ENCODE data around the gene VAMP7.

DNA sequence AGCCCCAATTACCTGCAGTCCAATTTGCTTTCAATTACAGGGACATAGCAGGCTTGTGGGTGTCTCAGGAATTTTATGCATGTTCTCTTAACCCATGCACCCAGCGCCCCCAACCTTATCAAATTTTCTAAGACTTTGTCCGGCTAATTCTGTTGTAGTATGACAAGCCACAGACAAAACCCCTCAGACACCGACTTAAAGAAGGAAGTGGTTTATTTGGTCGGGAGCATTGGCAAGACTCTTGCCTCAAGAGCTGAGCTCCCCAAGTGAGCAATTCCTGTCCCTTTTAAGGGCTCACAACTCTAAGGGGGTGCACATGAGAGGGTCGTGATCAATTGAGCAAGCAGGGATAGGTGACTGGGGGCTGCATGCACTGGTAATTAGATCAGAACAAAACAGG, 87.6 kb downstream of the VAMP7 start:
- TF ChIP-seq, protein P1, sequence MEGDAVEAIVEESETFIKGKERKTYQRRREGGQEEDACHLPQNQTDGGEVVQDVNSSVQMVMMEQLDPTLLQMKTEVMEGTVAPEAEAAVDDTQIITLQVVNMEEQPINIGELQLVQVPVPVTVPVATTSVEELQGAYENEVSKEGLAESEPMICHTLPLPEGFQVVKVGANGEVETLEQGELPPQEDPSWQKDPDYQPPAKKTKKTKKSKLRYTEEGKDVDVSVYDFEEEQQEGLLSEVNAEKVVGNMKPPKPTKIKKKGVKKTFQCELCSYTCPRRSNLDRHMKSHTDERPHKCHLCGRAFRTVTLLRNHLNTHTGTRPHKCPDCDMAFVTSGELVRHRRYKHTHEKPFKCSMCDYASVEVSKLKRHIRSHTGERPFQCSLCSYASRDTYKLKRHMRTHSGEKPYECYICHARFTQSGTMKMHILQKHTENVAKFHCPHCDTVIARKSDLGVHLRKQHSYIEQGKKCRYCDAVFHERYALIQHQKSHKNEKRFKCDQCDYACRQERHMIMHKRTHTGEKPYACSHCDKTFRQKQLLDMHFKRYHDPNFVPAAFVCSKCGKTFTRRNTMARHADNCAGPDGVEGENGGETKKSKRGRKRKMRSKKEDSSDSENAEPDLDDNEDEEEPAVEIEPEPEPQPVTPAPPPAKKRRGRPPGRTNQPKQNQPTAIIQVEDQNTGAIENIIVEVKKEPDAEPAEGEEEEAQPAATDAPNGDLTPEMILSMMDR (IDR thresholded peaks at IDR 0.05), result no peak
- TF ChIP-seq POLR2AphosphoS5 (IDR thresholded peaks at IDR 0.05; ENCODE audit: low read depth, low read length) (no peak), REST (IDR thresholded peaks at IDR 0.05; ENCODE audit: insufficient read depth in 1 of 2, low read depth in 2 of 2, low read length in 1 of 2) (no peak)

Measured in Panc1 (cell line).